GM19043 (cell line): Measurements from ENCODE around the gene TMEM273.

Source experiments
- ATAC-seq: cut with Tn5 transposase; IDR thresholded peaks from one replicate; pipeline ENCODE4 v1.9.1; 2021; ENCODE audit warnings: low read depth; ENCODE audit not compliant: unreplicated experiment

TMEM273 gene, protein sequence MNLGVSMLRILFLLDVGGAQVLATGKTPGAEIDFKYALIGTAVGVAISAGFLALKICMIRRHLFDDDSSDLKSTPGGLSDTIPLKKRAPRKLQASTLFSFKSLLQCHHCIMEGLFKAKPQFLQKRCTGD

GRCh38 chr10:49187950-49188761, at the start of gene TMEM273:
TMEM273 (minus strand) TSS chr10:49188391; CDS start chr10:49188336, 55 bp downstream.
- peak; percentile 77 for ATAC-seq

DNA sequence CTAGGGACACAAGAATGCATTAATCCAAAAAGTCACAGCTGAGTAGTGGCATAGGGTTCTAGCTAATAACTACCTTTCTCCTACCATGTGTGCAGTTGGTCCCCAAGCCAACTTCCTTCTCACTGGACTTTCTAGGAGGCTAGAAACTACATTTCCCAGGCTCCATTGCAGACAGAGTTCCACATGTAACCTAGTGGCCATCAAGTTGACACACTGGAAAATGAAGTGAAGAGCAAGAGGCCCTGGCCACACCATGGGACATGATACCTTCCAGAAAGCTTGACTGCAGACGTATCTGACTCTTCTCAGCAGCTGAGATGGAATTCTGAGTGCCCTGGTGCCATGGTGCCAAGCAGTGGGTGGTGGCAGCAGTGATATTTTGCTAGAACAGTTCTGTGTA, 49.8 kb upstream of the TMEM273 start:
- ATAC-seq = no peak

GRCh38 chr10:49235392-49235791, 47.2 kb upstream of the TMEM273 start:
- no peak for ATAC-seq

DNA sequence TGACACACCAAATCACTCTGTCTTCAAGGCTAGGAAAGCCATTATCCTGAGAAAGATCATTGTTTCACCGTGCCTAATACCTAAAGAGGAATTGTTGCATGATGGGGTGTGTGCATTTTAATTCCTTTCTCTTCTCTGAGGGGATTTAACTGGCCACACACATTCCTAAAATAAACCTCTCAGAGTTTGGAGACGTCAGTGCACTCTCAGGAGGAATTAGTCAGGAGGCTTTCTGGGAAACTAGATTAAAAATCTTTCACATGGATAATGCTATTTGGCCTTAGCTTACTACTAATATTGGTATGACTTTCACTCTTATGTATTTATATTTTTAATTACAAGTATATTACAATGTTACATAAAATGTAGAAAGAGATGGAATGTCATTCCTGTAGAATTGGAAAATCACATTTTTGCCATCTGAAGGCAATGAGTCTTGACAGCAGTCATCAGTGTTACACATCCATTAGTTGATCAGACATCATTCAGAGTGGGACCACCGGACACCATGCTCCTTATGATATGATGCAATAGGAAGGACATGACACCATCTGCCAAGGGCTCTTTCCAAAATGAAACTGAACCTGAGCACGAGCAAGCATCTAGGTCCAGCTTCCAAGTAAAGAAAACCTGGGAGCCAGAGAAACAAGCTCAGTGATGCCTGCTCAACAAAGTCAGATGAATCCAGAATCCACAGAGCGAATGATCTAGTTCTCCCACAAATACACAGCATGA, 43.1 kb upstream of the TMEM273 start:
- ATAC-seq = no peak

DNA sequence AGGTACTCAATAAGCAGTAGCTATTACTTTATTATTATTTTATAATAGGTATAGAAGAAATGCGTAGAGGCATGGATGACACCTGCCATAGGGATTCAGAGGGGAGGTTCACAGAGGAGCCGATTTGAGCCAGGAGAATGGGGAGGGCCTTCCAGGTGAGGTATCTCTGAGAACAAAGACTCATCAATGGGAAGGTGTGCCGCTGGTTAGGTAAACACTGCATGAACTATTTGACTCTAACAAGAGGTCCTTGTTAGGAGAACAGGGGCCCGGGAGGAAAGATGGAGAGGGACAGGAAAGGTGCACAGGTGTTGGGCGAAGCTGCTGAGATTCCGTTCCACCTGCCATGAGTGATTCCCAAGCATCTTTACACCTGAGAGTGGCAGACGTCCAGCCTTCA, 41.8 kb upstream of the TMEM273 start:
- no peak for ATAC-seq

GRCh38 chr10:49228677-49229076, 40.5 kb upstream of the TMEM273 start:
- no peak for ATAC-seq

GRCh38 chr10:49227406-49227805, 39.2 kb upstream of the TMEM273 start:
- ATAC-seq = no peak

DNA sequence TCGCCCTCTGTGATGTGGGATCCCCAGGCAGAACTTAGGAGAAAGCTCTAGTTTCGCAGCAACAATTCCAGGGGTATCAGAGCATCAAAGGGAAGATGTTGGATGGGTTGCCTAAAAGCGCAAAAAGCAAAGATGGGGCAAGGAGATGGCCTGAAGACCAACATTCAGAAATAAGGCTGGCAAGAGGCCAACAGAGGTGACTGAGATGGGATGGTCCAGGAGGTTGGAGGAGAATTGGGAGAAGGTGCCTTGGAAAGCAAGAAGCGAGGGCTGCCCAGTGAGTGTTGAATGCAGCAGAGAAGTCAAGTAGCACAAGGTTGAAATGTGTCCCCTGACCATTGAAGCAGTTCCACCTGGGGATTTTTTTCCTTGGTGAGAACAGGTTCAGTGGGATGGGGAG, 38.4 kb upstream of the TMEM273 start:
- no peak for ATAC-seq

GRCh38 chr10:49225218-49225876, 37.2 kb upstream of the TMEM273 start:
- no peak for ATAC-seq

DNA sequence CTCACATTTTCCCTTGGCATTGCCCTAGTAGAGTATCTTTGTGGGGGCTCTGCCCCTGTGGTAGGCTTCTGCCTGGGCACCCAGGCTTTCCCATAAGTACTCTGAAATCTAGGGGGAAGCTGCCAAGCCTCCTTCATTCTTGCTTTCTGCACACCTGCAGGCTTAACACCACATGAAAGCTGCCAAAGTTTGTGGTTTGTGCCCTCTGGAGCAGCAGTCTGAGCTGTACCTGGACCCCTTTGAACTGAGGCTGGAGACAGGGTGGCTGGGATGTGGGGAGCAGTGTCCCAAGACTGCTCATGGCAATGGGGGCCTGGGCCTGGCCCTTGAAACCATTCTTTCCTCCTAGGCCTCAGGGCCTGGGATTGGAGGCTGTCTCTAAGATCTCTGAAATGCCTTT, 35.0 kb upstream of the TMEM273 start:
- ATAC-seq = no peak

GRCh38 chr10:49222170-49222569, 34.0 kb upstream of the TMEM273 start:
- no peak for ATAC-seq

- ATAC-seq = no peak
Observed at GRCh38 chr10:49220679-49221078, 32.5 kb upstream of the TMEM273 start.

DNA sequence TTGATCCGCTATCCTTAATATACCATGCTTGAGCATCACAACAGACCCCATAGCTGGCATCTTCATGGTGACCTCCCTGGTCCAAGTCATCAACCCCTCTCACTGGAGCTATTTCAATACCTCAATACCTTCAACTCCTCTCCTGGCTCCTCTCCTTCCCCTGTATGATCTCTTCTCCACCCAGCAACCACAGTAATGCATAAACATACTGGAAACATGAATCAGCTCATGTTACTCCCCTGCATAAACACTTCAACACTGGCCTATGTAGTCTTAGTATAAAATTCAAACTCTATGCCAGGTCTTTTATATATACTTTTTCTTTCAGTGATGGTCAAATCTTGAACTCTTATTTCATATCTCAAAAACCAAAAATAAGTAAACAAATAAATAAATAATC, 31.8 kb upstream of the TMEM273 start:
- no peak for ATAC-seq

DNA sequence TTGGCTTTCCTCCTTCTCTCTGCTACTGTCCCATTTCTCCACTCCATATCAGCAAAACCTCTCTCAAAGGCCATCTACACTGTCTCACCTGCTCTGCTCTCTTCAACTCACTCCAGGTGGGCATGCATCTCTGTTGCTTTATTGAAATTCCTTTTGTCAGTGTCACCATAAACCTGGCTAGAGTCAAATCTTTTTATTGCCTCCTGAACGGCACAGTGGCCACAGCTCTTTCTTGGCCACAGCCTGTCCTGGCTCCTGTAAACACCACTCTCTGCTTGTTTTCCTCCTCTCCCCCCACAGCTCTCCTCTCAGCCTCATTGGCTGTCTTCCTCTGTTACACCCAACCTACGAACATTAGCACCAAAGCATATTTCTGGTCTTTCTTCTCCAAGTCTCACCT, 31.1 kb upstream of the TMEM273 start:
- ATAC-seq = no peak

DNA sequence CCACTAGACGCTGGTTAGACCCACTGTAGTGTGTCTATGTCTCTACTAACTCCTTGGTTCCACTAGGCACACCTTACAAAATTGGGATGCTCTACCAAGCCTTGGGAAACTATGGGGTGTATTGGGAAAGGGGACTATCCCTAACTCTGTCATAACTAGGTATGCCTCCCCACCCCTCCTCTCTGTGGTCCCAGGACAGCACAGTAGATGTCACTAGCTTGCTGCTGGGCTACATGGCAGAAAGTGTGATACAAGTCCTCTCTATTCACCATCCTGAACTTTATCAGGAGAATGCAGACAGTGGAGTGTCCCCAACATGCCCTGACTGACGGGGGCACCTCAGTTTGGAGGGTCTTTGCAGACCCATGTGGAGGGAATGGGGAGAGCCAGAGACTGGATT, 30.3 kb upstream of the TMEM273 start:
- ATAC-seq = no peak

DNA sequence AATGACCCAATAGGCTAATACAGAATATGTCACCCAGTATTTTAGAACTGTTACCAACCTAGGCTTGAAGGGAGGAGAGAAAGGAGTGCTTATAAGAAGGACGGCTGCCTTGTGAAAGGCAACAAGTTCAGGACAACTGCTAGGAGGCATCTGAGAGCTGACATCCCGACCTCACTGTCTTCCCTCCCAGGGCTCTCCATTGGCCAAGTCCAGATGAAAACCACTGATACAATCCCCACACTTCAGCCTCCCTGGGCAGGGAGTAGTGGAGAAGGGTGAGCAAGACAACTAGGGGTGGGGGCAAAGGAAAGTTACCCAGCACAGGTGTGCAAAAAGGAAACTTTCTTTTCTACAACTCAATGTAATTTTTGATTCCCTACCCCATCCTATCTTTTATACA, 29.5 kb upstream of the TMEM273 start:
- no peak for ATAC-seq

GRCh38 chr10:49213211-49213610, 25.0 kb upstream of the TMEM273 start:
- ATAC-seq = no peak

GRCh38 chr10:49212783-49213182, 24.6 kb upstream of the TMEM273 start:
- ATAC-seq = no peak

DNA sequence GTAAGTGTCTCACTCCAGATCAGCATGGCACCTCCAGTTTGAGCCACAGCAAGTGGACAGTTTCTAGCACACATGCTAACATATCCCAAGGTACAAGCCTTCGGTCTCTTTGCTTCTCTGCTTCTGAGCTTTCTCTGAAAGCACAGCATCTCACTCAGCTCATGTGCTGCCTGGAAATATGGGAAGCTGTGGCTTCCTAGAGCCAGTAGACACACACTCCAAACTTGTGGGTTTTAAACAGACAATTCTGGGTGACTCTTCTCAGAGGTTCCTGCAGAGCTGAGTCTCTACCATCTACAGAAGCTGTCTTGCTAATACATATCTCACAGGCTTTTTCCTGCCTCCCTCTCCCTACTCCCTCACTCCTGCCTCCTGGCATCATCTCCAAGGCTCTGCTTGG, 23.9 kb upstream of the TMEM273 start:
- no peak for ATAC-seq

DNA sequence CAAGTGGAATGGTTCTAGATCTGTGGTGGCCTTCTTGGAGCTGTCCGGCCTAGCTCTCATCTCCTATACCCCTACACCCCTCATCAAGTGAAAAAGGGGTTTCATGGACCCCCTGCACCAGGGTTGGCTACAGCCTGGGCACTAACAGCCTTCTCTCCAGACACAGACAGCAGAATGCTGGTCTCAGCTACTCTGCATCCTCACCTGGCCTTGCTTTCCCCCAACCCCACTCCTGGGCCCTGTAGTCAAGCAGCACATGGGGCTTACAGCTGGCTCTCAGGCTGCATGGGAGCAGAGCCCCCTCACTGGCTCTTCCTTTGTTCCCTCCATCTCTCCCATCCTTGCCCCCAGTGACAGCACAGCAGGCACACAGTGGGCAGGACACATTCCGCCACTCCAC, 20.8 kb upstream of the TMEM273 start:
- no peak for ATAC-seq

GRCh38 chr10:49207936-49208487, 19.8 kb upstream of the TMEM273 start:
- no peak for ATAC-seq
